NCI-H2227 treated with DMSO at 0.1 percent for 48 hours (cell line): ENCODE data around the gene PARP14.
"Not testable (repeated sequence)": the region's sequence is repeated elsewhere in the genome, so short reads cannot be mapped to it uniquely, and the experiment has no call there.

Experiments
- DNase-seq: peaks from one replicate; lab custom pipeline; 2025; lab: John Stamatoyannopoulos, UW

The PARP14 gene

DNA sequence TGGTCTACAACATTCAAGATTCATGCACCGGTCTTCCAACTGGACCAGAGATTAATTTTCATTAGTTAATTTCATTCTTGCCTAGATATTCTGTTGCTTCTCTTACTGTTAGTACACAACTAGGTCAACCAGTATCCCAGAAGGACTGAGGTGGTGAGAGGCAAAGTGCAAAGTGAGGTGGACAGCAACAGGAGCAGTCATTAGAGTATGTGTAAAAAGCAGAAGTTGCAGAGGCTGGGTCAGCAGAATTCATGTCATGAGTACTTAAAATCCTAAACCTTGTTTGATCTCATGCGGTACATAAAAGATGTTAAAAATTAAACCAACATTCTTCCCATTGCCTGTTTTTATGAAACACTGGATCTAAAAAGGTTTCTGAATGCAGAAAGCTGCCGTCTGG, 46.7 kb downstream of the PARP14 start:
- no peak for DNase-seq

GRCh38 chr3:122727766-122728165, 47.1 kb downstream of the PARP14 start:
- DNase-seq = no peak

DNA sequence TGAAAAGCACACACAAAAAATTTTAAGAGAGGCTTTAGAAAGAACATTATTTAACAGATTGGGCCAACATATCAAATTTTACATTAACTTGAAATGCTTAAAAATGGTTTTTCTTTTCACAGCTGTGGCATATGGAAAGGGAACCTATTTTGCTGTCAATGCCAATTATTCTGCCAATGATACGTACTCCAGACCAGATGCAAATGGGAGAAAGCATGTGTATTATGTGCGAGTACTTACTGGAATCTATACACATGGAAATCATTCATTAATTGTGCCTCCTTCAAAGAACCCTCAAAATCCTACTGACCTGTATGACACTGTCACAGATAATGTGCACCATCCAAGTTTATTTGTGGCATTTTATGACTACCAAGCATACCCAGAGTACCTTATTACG, 47.5 kb downstream of the PARP14 start:
- DNase-seq = no peak

DNA sequence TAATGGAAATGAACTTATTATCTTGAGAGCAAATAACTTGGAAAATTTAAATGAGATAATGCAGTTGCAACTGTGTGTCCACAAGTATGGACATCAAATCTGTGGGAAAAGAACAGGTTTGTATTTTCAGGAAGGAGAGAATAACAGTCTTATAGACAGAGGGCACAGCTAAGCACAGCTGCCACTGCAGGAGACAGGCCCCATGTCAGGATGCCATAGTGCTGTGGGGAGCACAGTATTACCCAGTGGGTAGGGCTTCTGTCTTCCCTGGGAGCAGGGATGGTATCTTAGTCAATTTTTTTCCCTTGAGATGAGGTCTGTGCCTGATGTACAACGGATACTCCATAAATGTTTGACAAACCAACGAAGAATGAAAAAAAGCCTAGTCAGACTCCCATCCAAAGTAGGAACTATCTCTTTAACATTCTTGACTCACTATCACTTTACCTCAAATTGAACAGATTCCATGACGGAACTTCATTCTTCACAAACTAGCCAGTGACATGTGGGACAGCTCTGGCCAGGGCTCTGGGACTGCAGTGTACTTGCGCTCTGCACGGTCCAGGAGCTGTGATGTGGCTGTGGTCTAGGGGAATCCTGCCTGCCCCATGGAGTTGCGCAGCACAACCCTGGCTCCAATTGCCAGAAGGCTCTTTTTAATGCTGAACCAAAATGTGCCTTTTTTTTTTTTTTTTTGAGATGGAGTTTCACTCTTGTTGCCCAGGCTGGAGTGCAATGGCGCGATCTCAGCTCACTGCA, 48.3 kb downstream of the PARP14 start:
- DNase-seq = no peak

DNA sequence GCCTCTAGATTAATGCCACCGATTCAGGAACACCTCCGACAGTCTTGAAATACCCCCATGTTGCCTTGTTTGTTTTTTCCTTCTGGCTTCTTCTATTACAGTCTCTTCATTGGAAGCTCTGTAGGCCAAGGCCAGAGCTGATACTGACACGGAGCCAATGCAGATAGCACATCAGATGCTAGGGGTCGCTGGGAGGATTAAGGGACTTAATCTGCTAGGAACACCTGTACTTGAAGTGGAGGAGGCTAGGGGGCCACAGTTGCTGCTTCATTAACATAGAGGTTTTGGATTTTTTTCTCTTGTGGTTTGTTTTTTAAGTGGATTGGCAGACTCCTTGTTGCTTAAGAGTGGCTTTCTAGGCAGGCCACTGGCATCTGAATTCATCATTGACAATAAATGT, 49.6 kb downstream of the PARP14 start:
- no peak for DNase-seq

DNA sequence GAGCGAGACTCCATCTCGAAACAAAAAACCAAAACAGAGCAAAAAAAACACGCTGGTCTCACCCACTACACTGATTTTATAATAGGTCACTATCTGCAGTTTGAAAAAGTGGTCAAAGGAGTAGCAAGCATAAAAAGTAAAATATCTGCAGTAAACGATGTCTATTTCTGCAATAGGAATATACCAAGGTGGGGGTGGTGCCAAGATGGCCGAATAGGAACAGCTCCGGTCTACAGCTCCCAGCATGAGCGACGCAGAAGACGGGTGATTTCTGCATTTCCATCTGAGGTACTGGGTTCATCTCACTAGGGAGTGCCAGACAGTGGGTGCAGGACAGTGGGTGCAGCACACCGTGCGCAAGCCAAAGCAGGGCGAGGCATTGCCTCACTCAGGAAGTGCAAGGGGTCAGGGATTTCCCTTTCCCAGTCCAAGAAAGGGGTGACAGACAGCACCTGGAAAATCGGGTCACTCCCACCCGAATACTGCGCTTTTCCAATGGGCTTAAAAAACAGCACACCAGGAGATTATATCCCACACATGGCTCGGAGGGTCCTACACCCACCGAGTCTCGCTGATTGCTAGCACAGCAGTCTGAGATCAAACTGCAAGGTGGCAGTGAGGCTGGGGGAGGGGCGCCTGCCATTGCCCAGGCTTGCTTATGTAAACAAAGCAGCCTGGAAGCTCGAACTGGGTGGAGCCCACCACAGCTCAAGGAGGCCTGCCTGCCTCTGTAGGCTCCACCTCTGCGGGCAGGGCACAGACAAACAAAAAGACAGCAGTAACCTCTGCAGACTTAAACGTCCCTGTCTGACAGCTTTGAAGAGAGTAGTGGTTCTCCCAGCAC, 52.3 kb downstream of the PARP14 start:
- not testable (repeated sequence) for DNase-seq

DNA sequence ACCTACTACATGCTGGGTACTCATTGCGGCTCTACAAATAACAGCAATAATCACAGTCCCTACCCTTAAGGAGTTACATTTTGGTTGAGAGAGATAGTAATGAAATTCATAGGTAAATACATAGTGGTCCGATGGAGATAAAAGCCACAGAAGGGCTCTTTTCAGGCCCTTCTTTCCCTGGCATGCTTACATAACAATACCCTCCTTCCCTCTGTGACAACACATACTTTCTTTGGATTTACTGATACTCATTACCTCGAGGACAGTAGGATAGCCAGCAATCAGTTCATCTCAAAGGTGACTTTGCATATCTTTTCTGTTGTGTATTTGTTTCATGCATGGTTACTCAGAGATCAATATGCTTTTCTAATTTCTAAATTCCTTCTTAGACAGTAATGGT, 58.5 kb downstream of the PARP14 start:
- no peak for DNase-seq

DNA sequence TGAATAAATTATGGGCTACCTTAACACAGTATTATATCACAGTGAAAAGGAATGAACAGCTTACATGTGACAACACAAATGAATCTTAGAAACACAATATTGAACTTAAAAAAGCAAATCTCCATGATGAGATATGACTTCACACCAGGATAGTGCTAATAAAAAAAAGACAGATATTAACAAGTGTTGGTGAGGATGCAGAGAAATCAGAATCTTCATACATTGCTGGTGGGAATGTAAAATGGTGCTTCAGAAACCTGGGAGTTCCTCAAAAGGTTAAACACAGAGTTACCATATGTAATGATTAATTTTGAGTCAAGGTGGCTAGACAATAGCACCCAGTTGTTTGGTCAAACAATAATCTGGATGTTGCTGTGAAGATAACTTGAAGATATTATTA, 61.6 kb downstream of the PARP14 start:
- DNase-seq = no peak

GRCh38 chr3:122743581-122744120, 63.0 kb downstream of the PARP14 start:
- no peak for DNase-seq

DNA sequence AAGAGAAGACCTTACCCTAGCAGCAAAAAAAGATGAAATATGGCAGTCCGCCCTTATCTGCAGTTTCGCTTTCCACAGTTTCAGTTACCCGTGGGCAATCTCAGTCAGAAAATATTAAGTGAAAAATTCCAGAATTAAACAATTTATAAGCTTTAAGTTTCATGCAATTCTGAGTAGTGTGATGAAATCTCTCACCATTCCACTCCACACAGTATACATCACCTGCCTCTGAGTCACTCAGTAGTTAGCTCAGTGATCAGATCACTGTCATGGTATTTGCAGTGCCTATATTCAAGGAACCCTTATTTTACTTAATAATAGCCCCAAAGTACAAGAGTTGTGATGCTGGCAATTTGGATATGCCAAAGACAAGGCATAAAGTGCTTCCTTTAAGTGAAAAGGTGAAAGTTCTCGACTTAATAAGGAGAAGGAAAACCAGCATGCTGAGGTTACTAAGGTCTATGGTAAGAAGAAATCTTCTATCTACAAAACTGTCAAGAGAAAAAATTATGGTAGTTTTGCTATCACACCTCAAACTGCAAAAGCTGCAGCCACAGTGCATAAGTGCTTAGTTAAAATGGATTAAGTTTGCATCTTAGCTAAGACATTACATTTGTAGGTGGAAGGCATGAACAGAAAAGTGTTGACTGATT, 64.9 kb downstream of the PARP14 start:
- DNase-seq = no peak

- not testable (repeated sequence) for DNase-seq
These were observed 66.7 kb downstream of the PARP14 start for GRCh38 chr3:122747295-122747694.

DNA sequence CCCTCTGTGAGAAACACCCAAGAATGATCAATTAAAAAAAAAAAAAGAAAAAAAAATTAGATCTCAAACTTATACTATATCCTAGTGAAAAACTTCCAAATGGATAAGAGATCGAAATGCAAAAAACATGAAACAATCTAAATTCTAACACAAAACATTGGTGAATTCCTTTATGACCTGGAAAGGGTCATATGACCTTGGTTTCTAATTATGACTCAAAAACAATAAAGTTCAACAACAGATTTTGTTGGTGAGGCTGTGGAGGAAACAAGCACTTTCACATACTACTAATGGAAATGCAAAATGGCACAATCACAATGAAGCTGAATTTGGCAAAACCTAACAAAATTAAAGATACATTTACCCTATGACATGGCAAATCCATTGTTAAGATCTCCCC, 67.7 kb downstream of the PARP14 start:
- no peak for DNase-seq

DNA sequence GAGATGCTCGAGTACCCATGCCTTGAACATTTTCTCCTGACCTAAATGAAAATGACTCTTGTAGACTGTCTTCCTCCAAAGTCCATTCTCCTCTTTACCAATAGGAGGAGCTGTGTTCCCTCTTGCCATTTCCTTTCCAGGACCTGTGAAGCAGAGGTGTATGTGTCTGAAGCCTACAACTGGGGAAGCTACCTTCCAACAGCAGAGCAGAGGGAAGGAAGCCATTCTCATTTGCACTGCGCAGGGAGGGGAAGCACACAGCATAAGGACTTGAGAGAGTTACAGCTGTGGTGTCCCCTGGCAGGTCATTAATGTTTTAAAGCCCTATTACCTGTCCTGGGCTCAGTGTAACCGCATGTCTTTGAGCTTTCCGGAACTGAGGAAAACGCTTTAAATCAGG, 74.3 kb downstream of the PARP14 start:
- DNase-seq = no peak

GRCh38 chr3:122755491-122755890, 74.9 kb downstream of the PARP14 start:
- no peak for DNase-seq

GRCh38 chr3:122758877-122759560, 78.4 kb downstream of the PARP14 start:
- DNase-seq = no peak

- no peak for DNase-seq
These were observed 80.0 kb downstream of the PARP14 start for GRCh38 chr3:122760453-122761271.

GRCh38 chr3:122766430-122766829, 85.8 kb downstream of the PARP14 start:
- DNase-seq = no peak

DNA sequence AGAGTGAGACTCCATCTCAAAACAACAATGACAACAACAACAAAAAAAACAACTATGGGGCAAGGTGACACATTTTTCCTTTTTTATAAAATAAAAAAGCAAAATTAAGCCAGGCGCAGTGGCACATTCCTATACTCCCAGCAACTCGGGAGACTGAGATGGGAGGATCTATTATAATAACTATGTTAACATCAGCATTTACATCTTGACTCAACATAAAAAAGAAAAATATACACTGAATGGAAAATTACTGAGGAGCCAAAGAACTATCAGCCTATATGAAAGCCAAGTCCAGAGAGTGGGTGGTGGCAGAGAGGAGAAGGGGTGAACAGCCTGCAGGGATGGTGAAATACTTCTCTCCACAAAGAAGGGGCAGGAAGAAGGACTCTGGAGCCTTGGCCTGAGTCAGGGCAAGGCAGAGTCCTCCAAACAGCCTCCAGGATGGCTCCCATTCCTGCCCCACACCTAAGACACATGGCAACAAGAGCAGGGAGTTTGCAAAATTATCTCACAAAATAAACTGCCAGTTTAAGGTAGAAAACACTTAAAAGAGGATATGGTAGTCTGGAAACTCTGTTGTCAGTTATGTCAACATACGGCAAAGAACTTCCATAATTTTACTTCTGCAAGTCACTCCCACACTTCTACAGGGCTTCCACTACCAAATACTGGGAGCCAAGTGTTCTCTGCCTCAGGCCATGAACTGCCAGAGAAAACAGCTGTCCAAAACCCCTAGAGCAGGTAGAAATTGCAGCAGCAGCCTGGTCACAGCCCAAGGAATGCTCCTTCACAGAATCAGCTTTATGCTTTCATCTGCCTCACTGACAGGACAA, 87.1 kb downstream of the PARP14 start:
- DNase-seq = no peak

- DNase-seq = no peak
These were observed 90.0 kb downstream of the PARP14 start for GRCh38 chr3:122770521-122771202.

DNA sequence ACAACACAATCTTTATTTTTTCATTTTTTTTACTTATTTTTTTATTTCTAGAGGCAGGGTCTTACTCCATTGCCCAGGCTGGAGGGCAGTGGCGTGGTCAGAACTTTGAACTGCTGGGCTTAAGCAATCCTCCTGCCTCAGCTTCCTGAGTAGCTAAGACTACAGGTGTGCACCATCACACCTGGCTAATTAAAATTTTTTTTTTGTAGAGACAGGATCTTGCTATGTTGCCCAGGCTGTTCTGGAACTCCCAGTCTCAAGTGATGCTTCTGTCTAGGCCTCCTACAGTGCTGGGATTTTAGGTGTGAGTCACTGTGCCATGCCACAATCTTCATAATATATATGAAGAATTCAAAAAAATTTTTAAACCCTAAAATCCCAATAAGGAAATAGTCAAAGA, 92.2 kb downstream of the PARP14 start:
- no peak for DNase-seq
